HL-60/S4 treated with retinoic acid at 250 ng/mL for 4 days and 3 days (cell line): ENCODE data around the gene NFYA.

Source experiments
- in situ Hi-C: fragments of 300-500 bp; cut with MboI; formaldehyde crosslinking; loops from 2 replicates; pipeline ENCODE4 v1.7.0; 2022; ENCODE audit warnings: low sequenced_read_pairs

Gene NFYA

DNA sequence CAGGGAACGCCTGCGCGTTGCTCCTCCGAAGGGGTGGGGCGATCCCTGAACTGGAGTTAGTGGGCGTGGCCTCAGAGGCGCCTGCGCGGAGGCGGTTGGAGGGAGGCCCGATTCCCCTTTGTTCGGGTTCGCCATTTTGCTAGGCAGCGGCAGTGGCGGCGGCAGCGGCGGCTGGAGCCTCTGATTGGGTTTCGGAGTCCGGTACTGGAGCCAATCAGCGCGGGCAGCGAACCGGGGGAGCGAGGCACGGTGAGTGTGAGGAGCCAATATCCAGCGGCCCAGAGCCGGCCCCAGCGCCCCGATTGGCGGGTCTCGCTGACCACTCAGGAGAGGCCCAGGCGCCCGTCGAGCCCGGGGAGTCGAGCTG, at the start of gene NFYA:
Gene NFYA (plus strand): TSS at position 139 of the 367 bp plus-strand sequence. CDS start 6,116 bp downstream, outside the sequence.
- in situ Hi-C loops = no loop called here

DNA sequence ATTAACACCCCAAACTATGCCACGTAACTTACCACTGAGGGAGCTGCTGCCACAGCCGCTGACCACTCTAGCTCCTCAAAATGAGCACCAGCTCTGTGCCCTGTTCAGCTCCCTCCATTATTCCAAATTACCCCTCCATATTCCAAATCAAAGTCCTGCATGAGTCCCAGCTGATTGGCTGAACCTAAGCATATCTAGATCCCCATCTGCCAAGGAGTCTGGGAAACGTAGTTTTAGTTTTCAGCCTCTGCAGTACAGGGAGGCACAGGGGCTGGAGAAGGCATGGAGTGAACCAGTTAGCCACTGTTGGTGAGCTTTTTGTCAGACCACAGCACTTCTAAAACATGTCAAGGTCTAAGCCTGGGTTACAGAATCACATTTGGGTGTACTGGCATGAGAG, 49.7 kb upstream of the NFYA start:
- in situ Hi-C loops = no loop called here

DNA sequence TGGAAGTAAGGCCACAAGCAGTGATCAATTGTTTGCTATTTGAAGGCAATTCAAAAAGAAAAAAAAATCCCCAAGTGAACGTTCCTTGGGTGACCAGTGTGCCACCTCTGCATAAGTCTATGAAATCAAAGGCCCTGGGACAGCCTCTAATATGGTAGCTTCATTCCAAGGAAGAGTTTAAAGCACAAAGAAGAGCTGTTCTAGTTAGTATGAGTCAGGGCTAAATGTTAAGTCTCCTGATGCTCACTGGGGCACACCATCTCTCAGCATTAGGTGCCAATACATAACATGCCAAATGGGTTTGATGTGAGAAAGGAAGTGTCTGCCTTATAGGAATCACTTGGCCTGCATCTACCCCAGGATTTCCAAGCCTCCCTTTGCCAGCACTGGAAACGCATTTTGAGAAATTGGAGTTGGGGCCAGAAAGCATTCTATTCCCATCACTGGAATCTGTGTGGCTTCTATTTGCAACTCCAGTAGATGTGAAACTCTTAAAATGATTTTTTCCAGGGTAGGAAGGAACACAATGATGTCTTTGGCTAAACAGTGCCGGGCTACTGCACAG, 46.7 kb upstream of the NFYA start:
- in situ Hi-C loops = no loop called here

DNA sequence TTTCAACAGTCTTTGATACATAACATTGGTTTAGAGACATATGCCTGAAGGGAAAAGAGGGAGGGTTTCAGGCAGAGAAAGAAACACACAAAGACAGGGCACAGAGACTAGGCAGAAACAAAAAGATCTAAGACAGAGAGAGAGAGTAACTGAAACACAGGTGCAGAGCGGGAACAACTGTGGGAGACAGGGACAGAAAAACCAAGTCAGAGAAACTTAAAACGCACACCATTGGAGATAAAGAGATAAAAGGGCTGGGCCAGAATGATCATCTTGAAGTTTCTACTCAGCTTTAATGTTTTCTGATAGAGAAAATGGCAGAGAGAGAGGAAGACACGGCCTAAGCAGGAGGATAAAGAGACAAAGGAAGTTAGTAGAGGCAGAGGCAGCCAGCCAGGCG, 45.5 kb upstream of the NFYA start:
- in situ Hi-C loops = no loop called here

DNA sequence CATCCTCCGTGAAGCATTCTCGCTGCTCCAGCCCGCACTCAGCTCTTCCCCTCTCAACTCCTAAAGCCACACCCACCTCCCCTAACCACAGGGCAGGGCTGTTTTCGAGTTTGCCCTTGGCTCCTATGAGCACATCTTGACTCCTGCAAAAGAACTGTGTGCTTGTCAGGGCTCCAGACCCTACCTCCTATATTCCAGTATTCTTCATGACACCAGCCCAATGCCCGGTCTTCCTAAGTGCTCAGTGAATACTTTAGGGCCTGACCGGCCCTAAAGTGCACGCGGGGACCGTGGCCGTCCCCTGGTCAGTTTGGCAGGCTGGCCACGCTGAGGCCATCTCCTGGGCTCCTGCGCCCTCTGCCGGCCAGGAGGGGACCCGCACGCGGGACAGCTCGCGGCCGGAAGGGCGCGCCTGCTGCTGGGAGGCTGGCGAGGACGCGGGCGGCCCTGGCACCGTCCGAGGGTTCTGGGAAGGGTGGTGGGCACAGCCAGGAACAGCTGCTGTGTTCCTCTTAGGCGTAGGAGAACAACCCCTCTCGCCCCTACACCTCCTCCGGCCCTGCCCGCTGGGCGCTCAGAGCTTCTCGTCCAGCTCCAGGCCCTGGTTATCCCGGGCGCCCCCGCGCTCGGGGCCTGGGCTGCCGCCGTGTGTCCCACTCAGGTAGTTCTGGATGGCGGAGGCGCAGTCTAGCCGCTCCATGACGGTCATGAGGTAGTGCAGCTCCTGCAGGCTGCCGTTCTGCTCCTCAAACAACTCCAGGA, 44.8 kb upstream of the NFYA start:
- in situ Hi-C loops = no loop called here

DNA sequence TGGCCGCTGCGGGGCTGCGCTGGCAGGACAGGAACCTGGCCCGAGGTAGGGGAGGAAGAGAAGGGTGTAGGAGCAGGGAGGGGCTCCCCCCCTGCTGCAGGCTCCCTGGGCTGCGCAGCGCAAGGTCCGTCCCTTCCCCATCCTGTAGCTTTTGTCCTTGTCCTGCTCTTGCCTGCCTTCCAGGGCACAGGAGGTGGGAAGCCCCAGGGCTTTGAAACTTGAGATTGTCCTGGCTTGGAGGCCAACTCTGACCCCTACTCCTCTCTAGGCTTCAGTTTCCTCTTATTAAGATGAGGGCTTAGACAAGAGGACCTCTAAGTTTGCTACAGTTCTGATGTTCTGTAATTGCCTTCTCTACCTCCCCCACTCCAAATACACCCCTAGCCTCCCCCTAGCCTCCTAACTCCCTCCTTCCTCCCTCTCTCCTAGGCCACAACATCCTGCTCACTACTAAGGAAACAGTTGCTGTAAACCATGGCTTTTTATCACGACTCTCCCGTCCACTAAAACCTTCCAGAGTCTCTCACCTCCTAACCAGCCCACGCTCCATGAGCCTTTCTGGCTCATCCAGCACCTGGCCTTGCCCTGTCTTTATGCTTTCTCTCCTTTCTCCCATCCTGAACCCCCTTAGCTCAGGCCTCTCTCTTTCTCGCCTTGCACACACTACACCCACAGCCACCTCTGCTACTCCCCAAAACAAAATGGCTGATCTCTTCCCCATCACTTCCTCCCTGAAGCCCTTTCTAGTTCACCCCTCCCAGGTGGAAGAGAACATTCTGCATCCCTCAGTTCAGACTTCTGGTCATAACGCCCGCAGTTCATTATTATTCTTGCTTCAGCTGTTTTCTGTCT, 44.0 kb upstream of the NFYA start:
- in situ Hi-C loops = no loop called here

DNA sequence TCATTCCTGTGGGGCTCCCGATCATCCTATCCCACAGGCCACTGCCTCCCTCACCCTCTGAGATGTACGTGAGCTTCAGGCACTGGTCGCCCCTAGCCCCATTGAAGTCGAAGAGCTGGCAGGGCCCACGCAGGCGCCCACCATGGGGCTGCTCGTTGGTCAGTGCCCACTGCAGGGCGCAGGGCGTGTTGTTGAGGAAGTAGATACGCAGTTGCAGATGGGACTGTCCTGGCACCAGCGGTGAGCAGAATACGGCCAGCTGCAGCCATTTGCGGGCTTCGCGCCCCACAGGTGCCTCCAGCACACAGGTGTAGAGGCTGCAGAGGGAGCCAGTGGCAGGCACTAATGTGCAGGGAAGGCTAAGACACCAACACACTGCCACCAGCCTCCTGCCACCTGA, 39.9 kb upstream of the NFYA start:
- in situ Hi-C loops = no loop called here

DNA sequence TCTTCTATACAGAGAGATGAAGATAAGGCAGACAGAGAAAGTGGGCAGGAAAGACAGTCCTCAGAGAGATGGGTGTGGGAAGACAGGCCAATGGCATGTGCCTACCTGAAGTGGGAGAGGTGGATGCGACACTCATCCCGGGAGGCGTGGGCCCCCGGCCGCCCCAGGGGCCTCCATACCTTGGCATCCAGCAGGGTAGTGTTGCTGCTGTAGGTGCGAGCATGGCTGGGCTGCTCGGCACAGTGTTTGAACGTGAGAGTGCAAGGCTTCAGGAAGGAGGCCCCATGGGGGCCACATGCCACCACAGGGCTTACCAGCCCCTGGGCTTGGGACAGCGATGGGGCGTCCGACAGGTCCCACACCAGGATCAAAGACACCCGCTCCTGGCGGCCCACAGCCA, 39.0 kb upstream of the NFYA start:
- in situ Hi-C loops = no loop called here

DNA sequence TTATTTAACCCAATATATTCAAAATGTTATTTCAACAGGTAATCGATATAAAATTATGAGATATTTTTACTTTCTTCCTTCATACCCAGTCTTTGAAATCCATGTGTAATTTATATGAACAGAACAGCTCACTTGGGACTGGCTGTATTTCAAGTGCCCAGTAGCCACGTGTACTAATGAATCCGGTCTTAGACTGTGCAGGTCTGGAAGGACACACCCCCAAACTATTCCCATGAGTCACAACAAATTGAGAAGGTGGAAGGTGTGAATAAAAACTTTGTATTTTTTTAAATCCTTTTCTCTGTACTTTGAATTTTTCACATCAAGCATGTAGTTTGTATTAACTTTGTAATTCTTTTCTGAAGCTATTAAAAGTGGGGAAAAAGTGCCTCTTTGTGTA, 36.6 kb upstream of the NFYA start:
- in situ Hi-C loops = no loop called here

DNA sequence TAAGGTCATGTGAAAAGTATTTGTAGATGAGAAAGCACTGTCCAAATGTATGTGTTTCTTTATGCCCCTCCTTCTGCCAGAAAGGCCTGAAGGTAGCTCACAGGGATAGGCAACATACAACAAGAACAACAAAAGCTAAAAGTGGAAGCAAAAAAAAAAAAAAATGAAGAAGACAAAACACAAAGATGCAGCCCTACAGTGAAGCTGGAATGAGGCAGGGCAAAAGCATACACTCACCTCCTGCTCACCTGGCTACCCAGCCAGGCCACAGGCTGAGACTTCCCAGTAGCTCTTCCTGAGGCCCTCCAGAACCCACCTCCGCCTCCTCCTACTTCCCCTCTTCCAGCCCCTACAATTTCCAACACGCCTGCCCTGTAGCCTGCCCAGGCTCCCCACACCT, 36.2 kb upstream of the NFYA start:
- in situ Hi-C loops = no loop called here

DNA sequence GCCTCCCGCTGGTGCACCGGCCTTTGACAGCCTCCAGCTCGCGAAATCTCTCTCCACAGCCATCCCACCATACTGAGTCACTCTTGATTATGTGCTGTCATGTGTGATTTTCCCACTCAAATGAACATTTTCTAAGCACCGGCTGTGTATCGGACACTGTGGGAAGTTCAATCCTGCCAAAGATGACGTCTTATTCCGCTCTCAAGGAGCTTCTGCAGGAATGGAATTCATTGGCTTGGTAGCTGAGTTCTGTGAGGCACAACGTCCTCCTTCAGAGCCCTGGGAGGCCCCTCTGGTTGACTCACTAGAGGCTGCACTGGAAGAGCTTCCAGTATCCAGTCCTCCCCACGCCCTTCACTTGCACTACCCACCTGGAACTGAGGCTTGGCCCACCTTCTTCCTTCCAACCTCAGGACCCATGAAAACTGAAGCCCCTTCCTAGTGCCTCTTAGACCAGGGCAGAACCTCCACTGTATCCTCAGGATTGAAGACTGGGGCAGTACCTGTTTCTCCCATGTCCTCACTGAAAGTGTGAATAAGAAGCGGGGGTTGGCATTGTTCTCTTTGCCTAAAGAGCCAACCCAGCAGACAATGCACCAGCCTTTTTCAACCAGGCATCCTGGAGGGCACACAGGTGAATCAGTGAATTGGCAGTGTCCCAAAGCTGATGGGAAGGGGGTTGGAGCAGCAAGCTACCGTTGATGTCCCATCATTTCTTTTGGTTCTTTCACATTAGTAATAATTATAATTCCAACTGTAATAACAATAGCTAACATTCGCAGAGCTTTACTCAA, 35.5 kb upstream of the NFYA start:
- in situ Hi-C loops = no loop called here

DNA sequence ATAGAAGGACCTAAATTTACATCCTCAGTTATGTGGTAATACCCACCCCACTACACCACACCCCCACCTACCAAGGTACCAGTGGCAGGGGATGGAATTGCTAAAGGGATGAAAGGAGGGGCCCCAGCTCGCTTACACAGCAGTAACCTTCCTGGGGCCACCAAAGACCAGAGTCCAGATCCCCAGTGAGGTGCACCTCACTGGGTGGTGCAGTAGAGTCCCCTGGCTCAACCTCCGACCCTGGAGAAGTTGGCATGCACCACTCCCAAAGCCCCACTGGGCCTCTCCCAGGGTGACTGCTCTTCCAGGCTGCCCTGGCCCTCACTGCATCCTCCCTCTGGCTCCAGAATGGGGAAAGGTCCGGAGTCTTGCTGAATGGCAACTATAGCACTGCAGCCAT, 34.6 kb upstream of the NFYA start:
- in situ Hi-C loops = no loop called here

DNA sequence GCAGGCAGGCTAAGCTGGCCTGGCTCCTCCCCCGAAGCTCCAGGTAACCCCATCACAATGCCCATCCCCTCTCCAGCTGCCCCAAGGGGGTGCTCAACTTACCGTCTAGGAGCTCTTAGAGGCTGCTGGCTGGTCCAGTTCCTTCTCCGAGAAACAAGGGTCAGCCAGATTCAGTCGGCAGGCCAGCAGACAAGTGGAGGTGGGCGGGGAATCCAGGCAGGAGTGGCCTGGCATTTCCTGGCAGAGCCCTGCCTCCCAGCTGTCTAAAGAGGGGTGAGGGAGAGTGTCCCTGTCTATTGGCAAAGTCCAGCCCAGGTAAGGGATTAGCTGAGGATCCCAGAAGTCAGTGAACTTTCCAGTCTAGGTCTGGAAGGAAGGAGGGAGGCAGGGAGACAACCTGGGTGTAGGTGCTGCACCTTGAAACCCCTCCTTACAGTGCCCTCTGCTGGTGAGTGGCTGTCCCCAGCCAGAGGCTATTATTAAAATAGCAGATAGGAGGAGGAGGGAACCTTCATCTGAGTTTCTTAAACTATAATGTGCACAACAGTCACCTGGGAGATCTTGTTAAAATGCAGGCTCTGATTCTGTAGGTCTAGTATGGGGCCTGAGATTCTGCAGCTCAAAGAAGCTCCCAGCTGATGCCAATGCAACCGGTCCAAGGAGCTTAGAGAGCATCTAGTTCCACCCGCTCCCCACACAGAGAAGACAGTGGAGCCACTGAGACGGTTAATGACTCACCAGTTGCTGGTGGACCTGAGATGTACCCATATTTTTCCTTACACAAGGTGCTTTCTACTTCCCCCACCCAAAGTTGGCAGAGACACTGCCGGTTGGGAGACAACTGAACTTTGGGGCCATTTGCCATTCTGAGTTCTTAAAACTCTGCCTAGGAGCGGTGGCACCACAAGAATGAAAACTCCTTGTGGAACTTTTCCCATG, 33.4 kb upstream of the NFYA start, which contains the start of gene UNC5CL:
Gene UNC5CL (minus strand): TSS at position 162 of the 939 bp plus-strand sequence. CDS start 4,147 bp downstream, outside the sequence.
- in situ Hi-C loops = no loop called here

DNA sequence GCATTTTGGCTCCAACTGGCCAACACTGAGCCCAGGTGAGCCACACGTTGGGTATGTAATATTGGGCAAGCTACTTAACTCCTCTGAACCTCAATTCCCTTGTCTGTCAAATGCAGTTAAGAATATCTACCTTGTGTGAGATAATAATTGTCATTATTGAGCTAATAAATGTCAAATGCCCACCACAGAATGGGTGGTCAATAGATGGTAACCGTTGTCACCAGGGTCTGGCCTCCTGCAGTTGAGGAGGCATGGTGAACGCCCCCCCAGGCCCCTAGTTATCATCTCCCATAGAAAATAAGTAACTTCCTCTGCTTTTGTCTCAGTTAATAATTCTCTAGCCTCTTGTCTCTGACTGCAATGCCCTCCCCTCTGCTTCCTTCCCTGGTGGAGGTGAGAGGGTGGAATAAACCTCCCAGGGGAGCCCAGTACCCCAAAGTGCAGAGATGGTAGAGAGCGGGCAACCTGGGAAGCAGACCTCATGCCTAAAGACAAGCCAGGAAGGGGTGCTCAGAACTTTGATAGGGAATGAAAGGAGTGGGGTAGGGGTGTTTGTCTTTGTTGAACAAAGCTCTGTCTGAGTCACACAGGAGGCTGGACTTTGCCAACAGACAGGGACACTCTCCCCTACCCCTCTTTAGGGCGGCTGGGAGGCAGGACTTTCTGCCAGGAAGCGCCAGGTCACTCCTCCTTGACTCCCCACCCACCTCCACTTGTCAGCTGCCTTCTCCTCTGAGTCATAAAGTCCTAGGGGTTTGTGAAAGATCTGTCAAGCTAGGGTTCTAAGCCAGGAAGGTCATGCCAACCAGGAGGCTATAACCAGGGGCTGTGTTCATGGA, 32.5 kb upstream of the NFYA start:
- in situ Hi-C loops = no loop called here

DNA sequence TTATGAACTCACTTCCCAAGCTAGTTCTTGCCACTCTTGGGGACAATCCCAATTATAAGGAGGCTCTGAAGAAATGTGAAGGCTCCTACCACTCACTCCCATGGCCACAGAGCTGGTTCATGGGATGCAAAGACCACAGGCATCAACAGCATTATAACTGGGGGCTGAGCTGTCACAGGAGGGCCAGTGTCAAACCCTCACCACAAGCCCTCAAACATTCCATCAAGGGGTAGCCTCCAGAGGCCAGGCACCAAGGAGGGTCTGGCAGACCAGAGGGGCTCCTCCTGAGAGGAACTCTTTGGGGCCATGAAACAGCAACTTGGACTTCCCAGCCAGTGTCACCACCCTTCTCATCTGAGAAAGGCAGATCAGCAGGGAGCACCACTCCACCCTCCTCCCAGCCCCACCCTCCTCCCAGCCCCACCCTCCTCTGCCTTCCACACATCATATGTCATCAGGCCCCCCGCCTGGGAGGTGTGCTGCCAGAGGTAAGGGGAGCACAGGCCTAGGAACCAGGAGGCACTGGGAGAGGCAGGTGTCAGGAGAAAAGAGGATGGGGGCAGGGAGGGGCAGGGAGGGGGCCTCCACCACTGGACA, 31.7 kb upstream of the NFYA start:
- in situ Hi-C loops = no loop called here

DNA sequence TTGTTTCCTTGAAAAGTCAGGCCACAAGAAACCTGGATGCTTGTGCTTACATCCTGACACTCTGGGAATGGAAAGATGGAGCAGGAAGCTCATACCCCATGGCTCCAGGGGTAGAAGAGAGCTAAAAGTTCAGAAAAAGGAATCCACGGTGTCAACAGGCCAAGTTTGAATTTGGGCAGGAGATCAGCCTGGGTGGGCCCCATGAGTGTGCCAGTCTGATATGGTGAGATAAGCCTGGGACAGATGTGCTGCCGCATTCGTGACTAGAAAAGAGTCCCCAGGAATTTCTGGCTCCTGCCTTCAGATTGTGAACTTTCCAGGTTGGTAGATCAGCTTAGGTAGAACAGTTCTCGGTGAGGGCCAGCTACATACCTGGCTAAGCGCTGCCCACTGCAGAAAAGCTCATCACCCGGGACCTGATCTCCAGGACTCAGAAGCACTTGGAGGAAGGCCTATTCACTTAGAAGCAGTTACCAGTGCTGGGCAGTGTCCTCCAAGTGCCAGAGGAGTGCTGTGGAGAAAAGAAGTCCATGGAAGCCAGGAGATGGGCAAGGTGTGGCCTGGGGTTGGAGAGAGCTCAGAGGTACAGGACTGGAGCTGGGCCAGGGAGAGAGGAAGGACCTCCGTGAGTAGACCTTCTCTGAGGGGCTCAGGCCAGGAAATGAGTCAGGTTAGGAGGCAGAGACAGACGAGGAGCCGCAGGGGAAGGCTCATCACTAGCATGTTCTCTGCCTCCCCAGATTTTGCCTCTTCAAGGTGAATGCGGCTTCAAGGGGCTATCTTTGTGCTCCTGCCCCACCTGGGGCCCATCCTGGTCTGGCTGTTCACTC, 30.3 kb upstream of the NFYA start, which contains the start of gene TSPO2:
Gene TSPO2 (plus strand): TSS at position 242 of the 830 bp plus-strand sequence. CDS start 519 bp downstream, at position 761.
- in situ Hi-C loops = no loop called here

DNA sequence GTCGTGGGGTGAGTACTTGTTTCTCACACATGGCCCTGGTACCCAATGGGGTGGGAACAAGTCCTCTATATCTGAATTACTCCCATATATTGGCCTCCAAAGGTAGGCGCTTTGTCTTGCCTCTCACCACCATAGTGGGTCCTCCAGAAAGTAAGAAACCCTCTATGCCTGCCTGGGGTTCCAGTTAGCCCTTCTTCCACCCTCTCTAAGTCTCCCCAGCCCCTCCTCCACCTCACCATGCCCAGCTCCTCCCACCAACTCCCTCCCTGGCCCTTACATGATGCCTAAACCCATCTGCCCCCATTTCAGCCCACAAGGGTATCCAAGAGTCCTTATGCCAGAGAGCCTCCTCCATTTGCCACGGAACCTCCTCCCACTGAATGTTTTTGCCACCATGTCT, 29.6 kb upstream of the NFYA start:
- in situ Hi-C loops = no loop called here

DNA sequence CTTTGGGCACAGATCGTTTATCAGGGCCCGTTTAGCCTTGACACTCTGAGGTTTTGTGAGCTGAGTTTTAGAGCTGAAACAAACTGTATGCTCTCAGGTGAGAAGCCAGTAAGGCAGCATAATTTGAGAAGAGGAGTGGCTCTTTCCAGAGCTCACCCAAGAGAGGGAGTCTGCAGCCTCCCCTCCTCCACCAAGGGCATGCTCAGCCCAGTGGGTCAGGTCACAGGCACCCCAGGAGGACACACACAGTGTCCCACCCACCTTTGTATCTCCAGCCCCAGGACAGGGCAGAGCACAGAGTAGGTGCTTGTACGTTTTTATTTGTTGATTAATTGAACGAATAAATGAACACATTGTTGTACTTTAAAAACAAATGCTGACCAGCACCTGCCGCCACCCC, 27.1 kb upstream of the NFYA start:
- in situ Hi-C loops = no loop called here
